Fibroblast of lung (primary cell): Measurements from ENCODE around the gene RREB1. TPM values are rescaled to one million over a fixed set of nuclear protein-coding genes. Genes with fewer than 3 reads are reported as not detected.
A peak's percentile ranks its signal among the peaks of the same experiment; 100 is the strongest.

ENCODE experiments used
- DNase-seq, 2 donors: peaks; one replicate each; pipeline versions ENCODE4 v3.0.0 to v3.0.0-alpha.2; 2010; ENCODE audit warnings: low read depth in 2 of 2
- H2AFZ ChIP-seq: 2 replicates; pipeline ENCODE4 v1.5.1; 2012; ENCODE audit warnings: low read length, control low read depth, inconsistent platforms
- H3K27ac ChIP-seq: 2 replicates; pipeline ENCODE4 v1.5.1; 2011; ENCODE audit warnings: low read length, control low read depth; ENCODE audit not compliant: insufficient read depth
- H3K27me3 ChIP-seq: 2 replicates; pipeline ENCODE4 v1.5.1; 2011; ENCODE audit warnings: mild to moderate bottlenecking, low read length; ENCODE audit not compliant: control insufficient read depth, insufficient read depth
- H3K36me3 ChIP-seq: 2 replicates; pipeline ENCODE4 v1.5.1; 2011; ENCODE audit warnings: low read length; ENCODE audit not compliant: control insufficient read depth, insufficient read depth
- H3K4me1 ChIP-seq: 2 replicates; pipeline ENCODE4 v1.5.1; 2011; ENCODE audit warnings: low read length; ENCODE audit not compliant: control insufficient read depth, insufficient read depth; ENCODE audit errors: extremely low read depth
- H3K4me2 ChIP-seq: 2 replicates; pipeline ENCODE4 v1.5.1; 2011; ENCODE audit warnings: low read length, control low read depth; ENCODE audit not compliant: insufficient read depth; ENCODE audit errors: extremely low read depth
- H3K4me3 ChIP-seq, 4 experiments: fragments of 200-600 bp in 1 of 4; sonication (generic) in 1 of 4; replicated peaks in 1 of 4; 2 replicates each; pipeline ENCODE4 v1.5.1; 2011 to 2016; ENCODE audit warnings: low read length in 4 of 4, low read depth in 3 of 4, mild to moderate bottlenecking in 3 of 4, control low read depth in 2 of 4, inconsistent platforms in 1 of 4, mixed read lengths in 1 of 4; ENCODE audit not compliant: insufficient read depth in 1 of 4; ENCODE audit errors: control extremely low read depth in 1 of 4
- H3K79me2 ChIP-seq: 2 replicates; pipeline ENCODE4 v1.5.1; 2012; ENCODE audit warnings: mild to moderate bottlenecking, low read length, inconsistent platforms; ENCODE audit not compliant: control insufficient read depth, insufficient read depth
- H3K9ac ChIP-seq: 2 replicates; pipeline ENCODE4 v1.5.1; 2011; ENCODE audit warnings: mild to moderate bottlenecking, low read length, control low read depth; ENCODE audit not compliant: insufficient read depth
- H3K9me3 ChIP-seq: 2 replicates; pipeline ENCODE4 v1.5.1; 2012; ENCODE audit warnings: low read depth, low read length; ENCODE audit not compliant: control insufficient read depth, insufficient read depth
- H4K20me1 ChIP-seq: 2 replicates; pipeline ENCODE4 v1.5.1; 2011; ENCODE audit warnings: low read length; ENCODE audit not compliant: control insufficient read depth, insufficient read depth; ENCODE audit errors: extremely low read depth
- CTCF ChIP-seq, 2 donors: IDR thresholded peaks in 1 of 2; conservative IDR thresholded peaks in 1 of 2; 1 replicate in 1 of 2; 2 replicates in 1 of 2; pipeline ENCODE4 v1.5.1; 2011 to 2012; ENCODE audit warnings: low read length in 2 of 2, control low read depth in 1 of 2, inconsistent platforms in 1 of 2, low read depth in 1 of 2, mild to moderate bottlenecking in 1 of 2
- EZH2 ChIP-seq: IDR thresholded peaks from 2 replicates; pipeline ENCODE4 v1.5.1; 2012; ENCODE audit warnings: low read length, control low read depth, mild to moderate bottlenecking; ENCODE audit errors: missing control alignments
- polyA plus RNA-seq, 2 donors: library from polyadenylated mRNA; depleted of rRNA in 1 of 2; stranded (reverse) in 1 of 2; unstranded in 1 of 2; fragments of >200 nt; gene quantifications; 2 replicates each; pipeline ENCODE4 v1.2.1, GENCODE V29; 2011 to 2012; ENCODE audit warnings: missing spikeins in 1 of 2
- total RNA-seq: library from RNA; depleted of rRNA; stranded (reverse); fragments of >200 nt; gene quantifications from 2 replicates; pipeline ENCODE4 v1.2.1, GENCODE V29; 2014

RREB1 gene
- total and polyA plus RNA-seq, 2 donors (not counting 1 experiment from before 2014, with no cell fraction given), result 2.4 to 18.8 TPM

GRCh38 chr6:7080311-7080710 lies 27.4 kb upstream of the RREB1 start:
- no peak overlapping the region for H3K9ac ChIP-seq
- H3K4me1 ChIP-seq, result no peaks in the 10 kb centered on the region
- H2AFZ ChIP-seq, result no peak overlapping the region
- no peak overlapping the region for H3K4me2 ChIP-seq
- no peak for DNase-seq
- TF ChIP-seq CTCF (conservative IDR thresholded peaks at IDR 0.05 in 1 of 2, IDR thresholded peaks at IDR 0.05 in 1 of 2; ENCODE audit: low read depth in 1 of 2, low read length in 2 of 2) (no peak), EZH2 (no peak)
- no peaks in the 10 kb centered on the region for H3K79me2 ChIP-seq
- H3K4me3 ChIP-seq, result no peak overlapping the region
- H3K9me3 ChIP-seq, result no peaks in the 10 kb centered on the region
- no peaks in the 10 kb centered on the region for H3K36me3 ChIP-seq
- H3K27ac ChIP-seq, result no peak overlapping the region
- no peaks in the 10 kb centered on the region for H3K27me3 ChIP-seq
- H4K20me1 ChIP-seq, result no peaks in the 10 kb centered on the region

GRCh38 chr6:7085911-7086310 lies 21.9 kb upstream of the RREB1 start:
- no peak overlapping the region for H3K4me3 ChIP-seq
- H3K27ac ChIP-seq, result no peak overlapping the region
- TF ChIP-seq EZH2 (no peak), CTCF (conservative IDR thresholded peaks at IDR 0.05 in 1 of 2, IDR thresholded peaks at IDR 0.05 in 1 of 2; ENCODE audit: low read depth in 1 of 2, low read length in 2 of 2) (no peak)
- no peaks in the 10 kb centered on the region for H3K4me1 ChIP-seq
- H3K9ac ChIP-seq, result no peak overlapping the region
- no peaks in the 10 kb centered on the region for H3K27me3 ChIP-seq
- H3K9me3 ChIP-seq, result no peaks in the 10 kb centered on the region
- H2AFZ ChIP-seq, result no peak overlapping the region
- no peaks in the 10 kb centered on the region for H3K36me3 ChIP-seq
- H3K4me2 ChIP-seq, result no peak overlapping the region
- H4K20me1 ChIP-seq, result no peaks in the 10 kb centered on the region
- H3K79me2 ChIP-seq, result no peaks in the 10 kb centered on the region
- DNase-seq, result peak; percentile 3 to 9

GRCh38 chr6:7086488-7086887 lies 21.3 kb upstream of the RREB1 start:
- peak overlapping the region; percentile 67 for H2AFZ ChIP-seq
- H3K4me3 ChIP-seq, result peak overlapping the region; percentile 32 to 59 (median 51)
- no peaks in the 10 kb centered on the region for H4K20me1 ChIP-seq
- no peak overlapping the region for H3K27ac ChIP-seq
- no peaks in the 10 kb centered on the region for H3K36me3 ChIP-seq
- no peaks in the 10 kb centered on the region for H3K79me2 ChIP-seq
- no peaks in the 10 kb centered on the region for H3K27me3 ChIP-seq
- H3K9ac ChIP-seq, result no peak overlapping the region
- H3K4me2 ChIP-seq, result peak overlapping the region; percentile 88
- TF ChIP-seq EZH2, result no peak
- H3K9me3 ChIP-seq, result no peaks in the 10 kb centered on the region
- peak; percentile 29 to 32 for DNase-seq
- no peaks in the 10 kb centered on the region for H3K4me1 ChIP-seq
